H1 (cell line): ENCODE measurements around the gene RRAS2. TPM values are rescaled to one million over a fixed set of nuclear protein-coding genes. Genes with fewer than 3 reads are reported as not detected.
"Not testable (repeated sequence)": the region's sequence is repeated elsewhere in the genome, so short reads cannot be mapped to it uniquely, and the experiment has no call there.

Source experiments
- CTCF ChIA-PET: fragments of 300-600 bp; sonication (Branson Sonifier 250); formaldehyde crosslinking; loops from one replicate; lab custom pipeline; 2021; ENCODE audit not compliant: partially characterized antibody; lab: Charles Lee
- POLR2A ChIA-PET: fragments of 300-600 bp; sonication (Branson Sonifier 250); formaldehyde crosslinking; loops from one replicate; lab custom pipeline; 2021; ENCODE audit warnings: inconsistent platforms; ENCODE audit not compliant: partially characterized antibody; lab: Charles Lee
- DNase-seq, 2 experiments: peaks; one replicate each; pipeline versions ENCODE4 v3.0.0 to v3.0.0-alpha.2; 2010 to 2022; ENCODE audit warnings: low spot score in 2 of 2, low read depth in 1 of 2, mixed read lengths in 1 of 2
- FAIRE-seq: peaks from 2 replicates; lab custom pipeline; 2011; peaks lifted over from hg19 to GRCh38; lab: Jason Lieb, UNC
- H2AFZ ChIP-seq: 2 replicates; pipeline ENCODE4 v1.8.1; 2012; ENCODE audit warnings: low read length, inconsistent platforms
- H2AK5ac ChIP-seq: 2 replicates; pipeline ENCODE4 v1.6.1; 2013; ENCODE audit warnings: low read depth, low read length
- H2BK120ac ChIP-seq: replicated peaks from 2 replicates; pipeline ENCODE3; 2013; ENCODE audit warnings: low read depth, low read length, inconsistent platforms
- H2BK12ac ChIP-seq: 2 replicates; pipeline ENCODE4 v1.6.1; 2013; ENCODE audit warnings: low read depth, low read length
- H2BK15ac ChIP-seq: 2 replicates; pipeline ENCODE4 v1.6.1; 2013; ENCODE audit warnings: low read length
- H2BK20ac ChIP-seq: 2 replicates; pipeline ENCODE4 v1.6.1; 2013; ENCODE audit warnings: low read length
- H2BK5ac ChIP-seq: 2 replicates; pipeline ENCODE4 v1.6.1; 2013; ENCODE audit warnings: low read depth, low read length
- H3K14ac ChIP-seq: 2 replicates; pipeline ENCODE4 v1.6.1; 2013; ENCODE audit warnings: inconsistent platforms; ENCODE audit not compliant: insufficient read length
- H3K18ac ChIP-seq: 2 replicates; pipeline ENCODE4 v1.6.1; 2013; ENCODE audit warnings: low read length; ENCODE audit errors: extremely low read depth
- H3K23ac ChIP-seq: 2 replicates; pipeline ENCODE4 v1.6.1; 2013; ENCODE audit warnings: inconsistent platforms; ENCODE audit not compliant: insufficient read length
- H3K23me2 ChIP-seq: 2 replicates; pipeline ENCODE4 v1.6.1; 2013; ENCODE audit warnings: low read depth, low read length
- H3K27ac ChIP-seq: 2 replicates; pipeline ENCODE4 v1.6.1; 2011; ENCODE audit warnings: low read depth, low read length, inconsistent platforms
- H3K27me3 ChIP-seq, 4 experiments: replicated peaks in 1 of 4; 1 replicate in 1 of 4; 2 replicates in 3 of 4; pipeline versions ENCODE4 v1.6.1 to v1.8.1; 2011 to 2013; ENCODE audit warnings: low read length in 3 of 4, mild to moderate bottlenecking in 3 of 4, inconsistent platforms in 2 of 4, mixed read lengths in 2 of 4, moderate library complexity in 1 of 4; ENCODE audit not compliant: control insufficient read depth in 3 of 4, insufficient read depth in 3 of 4; ENCODE audit errors: extremely low read depth in 1 of 4
- H3K36me3 ChIP-seq, 4 experiments: 2 replicates each; pipeline versions ENCODE4 v1.6.1 to v1.8.1; 2011 to 2013; ENCODE audit warnings: mild to moderate bottlenecking in 4 of 4, low read length in 3 of 4, moderate library complexity in 2 of 4, control low read depth in 1 of 4, inconsistent platforms in 1 of 4; ENCODE audit not compliant: insufficient read depth in 4 of 4, control insufficient read depth in 2 of 4
- H3K4ac ChIP-seq: replicated peaks from 2 replicates; pipeline ENCODE3; 2013; ENCODE audit warnings: low read length, low read depth, mixed read lengths, inconsistent platforms; ENCODE audit not compliant: insufficient read length
- H3K4me1 ChIP-seq, 4 experiments: replicated peaks in 1 of 4; 1 replicate in 1 of 4; 2 replicates in 3 of 4; pipeline versions ENCODE4 v1.6.1 to v1.8.1; 2011 to 2013; ENCODE audit warnings: low read length in 3 of 4, inconsistent platforms in 2 of 4, mixed read lengths in 1 of 4; ENCODE audit not compliant: insufficient read depth in 4 of 4, control insufficient read depth in 3 of 4
- H3K4me2 ChIP-seq, 2 experiments: 2 replicates each; pipeline versions ENCODE4 v1.6.1 to v1.8.1; 2011 to 2013; ENCODE audit warnings: low read depth in 2 of 2, low read length in 2 of 2, control low read depth in 1 of 2, inconsistent platforms in 1 of 2, mild to moderate bottlenecking in 1 of 2; ENCODE audit not compliant: insufficient read depth in 1 of 2
- H3K4me3 ChIP-seq, 4 experiments: fragments of 200-600, 300-600 bp in 1 of 4; sonication (generic), shearing (Covaris generic), sonication (Bioruptor Twin) in 1 of 4; 2 replicates each; pipeline versions ENCODE4 v1.5.1 to v1.8.1; 2011 to 2016; ENCODE audit warnings: low read length in 4 of 4, low read depth in 3 of 4, control low read depth in 2 of 4, inconsistent platforms in 2 of 4, mild to moderate bottlenecking in 2 of 4, mixed read lengths in 1 of 4, moderate library complexity in 1 of 4; ENCODE audit not compliant: insufficient read depth in 2 of 4; ENCODE audit errors: extremely low read depth in 1 of 4
- H3K56ac ChIP-seq: replicated peaks from 2 replicates; pipeline ENCODE3; 2013; ENCODE audit warnings: low read depth, mild to moderate bottlenecking, mixed read lengths, low read length, inconsistent platforms; ENCODE audit not compliant: insufficient read length
- H3K79me1 ChIP-seq: 2 replicates; pipeline ENCODE4 v1.6.1; 2013; ENCODE audit warnings: low read depth, low read length, control low read depth
- H3K79me2 ChIP-seq, 2 experiments: 2 replicates each; pipeline versions ENCODE4 v1.6.1 to v1.8.1; 2012 to 2013; ENCODE audit warnings: low read length in 2 of 2, mild to moderate bottlenecking in 2 of 2, inconsistent platforms in 1 of 2; ENCODE audit not compliant: insufficient read depth in 2 of 2, control insufficient read depth in 1 of 2
- H3K9ac ChIP-seq, 4 experiments: replicated peaks in 1 of 4; 1 replicate in 1 of 4; 2 replicates in 3 of 4; pipeline versions ENCODE4 v1.6.1 to v1.8.1; 2011 to 2013; ENCODE audit warnings: low read depth in 3 of 4, low read length in 3 of 4, control low read depth in 2 of 4, mild to moderate bottlenecking in 2 of 4, moderate library complexity in 2 of 4, inconsistent platforms in 1 of 4; ENCODE audit errors: extremely low read depth in 1 of 4
- H3K9me3 ChIP-seq, 2 experiments: 2 replicates each; pipeline versions ENCODE4 v1.6.1 to v1.8.1; 2012 to 2013; ENCODE audit warnings: mild to moderate bottlenecking in 2 of 2, moderate library complexity in 2 of 2, control low read depth in 1 of 2, inconsistent platforms in 1 of 2, low read depth in 1 of 2, low read length in 1 of 2, mixed read lengths in 1 of 2; ENCODE audit not compliant: insufficient read depth in 2 of 2
- H4K20me1 ChIP-seq, 2 experiments: replicated peaks in 1 of 2; 2 replicates each; pipeline versions ENCODE3 to v1.8.1; 2011 to 2013; ENCODE audit warnings: inconsistent platforms in 2 of 2, low read length in 2 of 2, mild to moderate bottlenecking in 1 of 2; ENCODE audit not compliant: insufficient read depth in 2 of 2, control insufficient read depth in 1 of 2
- H4K5ac ChIP-seq: 2 replicates; pipeline ENCODE4 v1.6.1; 2013; ENCODE audit warnings: low read length, low read depth, mixed read lengths, inconsistent platforms; ENCODE audit not compliant: insufficient read length
- H4K8ac ChIP-seq: 2 replicates; pipeline ENCODE4 v1.8.0; 2013; ENCODE audit warnings: mild to moderate bottlenecking, moderate library complexity, low read length, inconsistent platforms; ENCODE audit not compliant: insufficient read depth; ENCODE audit errors: extremely low read depth
- H4K91ac ChIP-seq: replicated peaks from 2 replicates; pipeline ENCODE3; 2013; ENCODE audit warnings: low read length, mixed read lengths, inconsistent platforms; ENCODE audit not compliant: insufficient read length
- WGBS, 2 experiments: shearing (Covaris generic) in 1 of 2; methylation state at CpG; one replicate each; pipeline versions ENCODE4 v1.1.6 to v1.1.7; 2013 to 2015; ENCODE audit warnings: low lambda C conversion rate in 2 of 2, mixed read lengths in 2 of 2, inconsistent platforms in 1 of 2, low coverage in 1 of 2, missing lambda C conversion rate in 1 of 2; ENCODE audit not compliant: insufficient replicate concordance in 2 of 2, insufficient coverage in 1 of 2, insufficient read length in 1 of 2; ENCODE audit errors: extremely low coverage in 1 of 2, missing lambda C conversion rate in 1 of 2; 5-methylcytosine and 5-hydroxymethylcytosine counted together
- polyA plus RNA-seq, 7 experiments: library from polyadenylated mRNA; depleted of rRNA in 3 of 7; stranded (reverse) in 5 of 7; unstranded in 2 of 7; fragments of >200 nt in 5 of 7; fragments of 200-250 nt in 2 of 7; gene quantifications; 1 replicate in 5 of 7; 2 replicates in 1 of 7; 4 replicates in 1 of 7; pipeline versions ENCODE4 v1.2.1 to v1.2.3, GENCODE V29; 2011 to 2013; ENCODE audit warnings: missing spikeins in 2 of 7, mixed read lengths in 2 of 7
- total RNA-seq: library from RNA; stranded (reverse); fragmentation: NEBNext Ultra II Directional; extraction: Animal tissue kit (Norgen Biotek cat#: 25700); gene quantifications from 2 replicates; pipeline ENCODE4 v1.2.1, GENCODE V29; 2021

The RRAS2 gene
- total and polyA plus RNA-seq, 2 of the 8 experiments (the other 6 are each of a cell fraction or from before 2014, with no cell fraction given): 72.3 to 234 TPM

DNA sequence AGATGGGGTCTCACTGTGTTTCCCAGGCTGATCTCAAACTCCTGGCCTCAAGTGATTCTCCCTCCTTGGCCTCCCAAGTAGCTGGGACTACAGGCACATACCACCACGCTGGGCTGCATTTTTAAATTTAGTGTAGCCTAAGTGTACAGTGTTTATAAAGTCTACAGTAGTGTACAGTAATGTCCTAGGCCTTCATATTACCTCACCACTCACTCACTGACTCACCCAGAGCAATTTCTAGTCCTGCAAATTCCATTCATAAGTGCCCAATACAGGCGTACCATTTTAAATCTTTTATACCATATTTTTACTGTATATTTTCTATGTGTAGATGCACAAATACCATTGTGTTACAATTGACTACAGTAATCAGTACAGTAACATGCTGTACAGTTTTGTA lies 47.1 kb upstream of the RRAS2 start:
- H3K14ac ChIP-seq, H3K23ac ChIP-seq, H3K4ac ChIP-seq, H3K23me2 ChIP-seq, H3K27ac ChIP-seq, H3K56ac ChIP-seq, H3K18ac ChIP-seq, H3K9ac ChIP-seq, H3K27me3 ChIP-seq, H3K9me3 ChIP-seq, H2AFZ ChIP-seq, H2BK5ac ChIP-seq, H4K5ac ChIP-seq, H3K4me2 ChIP-seq, POLR2A ChIA-PET, H2BK120ac ChIP-seq, H4K20me1 ChIP-seq, H4K91ac ChIP-seq, H3K79me2 ChIP-seq, H2BK12ac ChIP-seq, H3K4me3 ChIP-seq, DNase-seq, H3K79me1 ChIP-seq, H4K8ac ChIP-seq, FAIRE-seq, H3K36me3 ChIP-seq, H2AK5ac ChIP-seq, H2BK20ac ChIP-seq: not testable (repeated sequence)
- H2BK15ac ChIP-seq: 0 out of 2 replicates have a peak overlapping the region, but pooled peaks have one; percentile 81
- CTCF ChIA-PET: interaction anchor here (2.1 to 8.3 kb wide), 2 partner anchors 13 to 105 kb away, joined by 9 to 46 read pairs; no protein-coding TSS in a partner anchor
- H3K4me1 ChIP-seq: peaks cover 0 to 16% (median 9%) of the 10 kb centered on the region in 4 experiments; a peak in 4 of 7 replicates
- 88% methylated on average over 2 of the region's 2 CpGs; no CpG with 5 or more reads in 1 of the 2 experiments for WGBS, 2 experiments

DNA sequence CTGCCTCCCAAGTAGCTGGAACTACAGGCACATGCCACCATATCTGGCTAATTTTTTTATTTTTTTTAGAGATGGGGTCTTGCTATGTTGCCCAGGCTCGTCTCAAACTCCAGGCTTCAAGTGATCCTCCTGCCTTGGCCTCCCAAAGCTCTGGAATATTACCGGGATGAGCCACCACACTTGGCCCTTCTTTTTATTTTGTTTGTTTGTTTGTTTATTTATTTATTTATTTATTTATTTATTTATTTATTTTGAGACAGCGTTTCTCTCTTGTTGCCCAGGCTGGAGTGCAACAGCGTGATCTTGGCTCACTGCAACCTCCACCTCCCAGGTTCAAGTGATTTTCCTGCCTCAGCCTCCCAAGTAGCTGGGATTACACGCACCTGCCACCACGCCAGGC lies 44.5 kb upstream of the RRAS2 start:
- H3K23ac ChIP-seq, H3K4me2 ChIP-seq, H4K5ac ChIP-seq, H3K27me3 ChIP-seq, H3K4ac ChIP-seq, H2AFZ ChIP-seq, H4K20me1 ChIP-seq, H3K14ac ChIP-seq, H4K91ac ChIP-seq, H2BK5ac ChIP-seq, H3K4me3 ChIP-seq, H2AK5ac ChIP-seq, H2BK20ac ChIP-seq, H2BK15ac ChIP-seq, H3K79me1 ChIP-seq, H3K9ac ChIP-seq, H3K18ac ChIP-seq, H3K36me3 ChIP-seq, DNase-seq, H3K23me2 ChIP-seq, H2BK120ac ChIP-seq, H3K4me1 ChIP-seq, H3K56ac ChIP-seq, H3K27ac ChIP-seq, H3K79me2 ChIP-seq, H4K8ac ChIP-seq, H2BK12ac ChIP-seq, H3K9me3 ChIP-seq, FAIRE-seq: not testable (repeated sequence)
- WGBS, 2 experiments: 95% methylated on average over 6 of the region's 6 CpGs; no CpG with 5 or more reads in 1 of the 2 experiments
- CTCF ChIA-PET: interaction anchor here (0.7 to 8.3 kb wide), 5 partner anchors 10 to 932 kb away, joined by 3 to 46 read pairs (median 4); no protein-coding TSS in a partner anchor
- POLR2A ChIA-PET: interaction anchor here (1.1 kb wide), 1 partner anchor 95 kb away, joined by 3 read pairs; no protein-coding TSS in a partner anchor
